Breast epithelium (tissue), 3 donors: Measurements from ENCODE around the gene RBBP5.

Experiments used
- CTCF ChIP-seq, 3 donors: fragments of 450-650 bp; IDR thresholded peaks; one replicate each; pipeline ENCODE4 v1.5.1; 2016 to 2017; ENCODE audit warnings: antibody characterized with exemption in 3 of 3, mild to moderate bottlenecking in 3 of 3, moderate library complexity in 3 of 3
- POLR2A ChIP-seq: fragments of 450-650 bp; IDR thresholded peaks from one replicate; pipeline ENCODE4 v1.6.1; 2016; ENCODE audit warnings: antibody characterized with exemption, mild to moderate bottlenecking, moderate library complexity

- TF ChIP-seq POLR2A = no peak
- TF ChIP-seq CTCF (IDR thresholded peaks at IDR 0.05) = peak; percentile 57 to 81 (median 71)
Observed at GRCh38 chr1:205141236-205142101, 19.7 kb upstream of the RBBP5 start.
